GOT3 (cell line): ENCODE data around the gene GTF2H4.
A peak's percentile ranks its signal among the peaks of the same experiment; 100 is the strongest.
"Not testable (repeated sequence)": the region's sequence is repeated elsewhere in the genome, so short reads cannot be mapped to it uniquely, and the experiment has no call there.

Experiments used
- DNase-seq: peaks from one replicate; lab custom pipeline; 2025; ENCODE audit warnings: mixed read lengths; lab: John Stamatoyannopoulos, UW

GTF2H4 gene

DNA sequence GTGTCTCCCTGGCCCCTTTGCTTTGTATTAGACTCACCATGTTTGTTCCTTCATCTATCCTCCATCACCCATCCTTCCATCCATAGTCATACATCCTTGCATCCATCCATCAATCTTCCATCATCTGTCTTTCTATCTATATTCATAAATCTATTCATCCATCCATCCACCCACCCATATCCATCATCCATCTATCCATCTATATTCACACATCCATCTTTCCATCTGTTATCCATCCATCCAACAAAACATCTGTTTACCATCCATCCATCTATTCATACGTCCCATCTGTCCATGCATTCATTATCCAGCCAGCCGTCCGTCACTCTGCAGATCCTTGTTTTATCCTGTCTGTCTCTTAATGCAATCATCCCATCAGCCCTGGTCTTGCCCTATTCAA is 13.1 kb upstream of the GTF2H4 start:
- DNase-seq = no peak

- no peak for DNase-seq
Observed at GRCh38 chr6:30895343-30895742, 12.7 kb upstream of the GTF2H4 start.

DNA sequence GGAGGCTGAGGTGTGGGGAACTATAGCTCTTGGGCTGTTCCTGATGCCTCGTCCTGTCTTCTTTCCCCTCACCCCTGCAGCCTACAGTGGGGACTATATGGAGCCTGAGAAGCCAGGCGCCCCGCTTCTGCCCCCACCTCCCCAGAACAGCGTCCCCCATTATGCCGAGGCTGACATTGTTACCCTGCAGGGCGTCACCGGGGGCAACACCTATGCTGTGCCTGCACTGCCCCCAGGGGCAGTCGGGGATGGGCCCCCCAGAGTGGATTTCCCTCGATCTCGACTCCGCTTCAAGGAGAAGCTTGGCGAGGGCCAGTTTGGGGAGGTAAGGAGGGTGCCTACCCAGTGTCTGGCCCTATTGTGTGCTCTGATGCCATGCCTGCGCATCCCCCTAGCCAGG is 11.5 kb upstream of the GTF2H4 start:
- DNase-seq = no peak

DNA sequence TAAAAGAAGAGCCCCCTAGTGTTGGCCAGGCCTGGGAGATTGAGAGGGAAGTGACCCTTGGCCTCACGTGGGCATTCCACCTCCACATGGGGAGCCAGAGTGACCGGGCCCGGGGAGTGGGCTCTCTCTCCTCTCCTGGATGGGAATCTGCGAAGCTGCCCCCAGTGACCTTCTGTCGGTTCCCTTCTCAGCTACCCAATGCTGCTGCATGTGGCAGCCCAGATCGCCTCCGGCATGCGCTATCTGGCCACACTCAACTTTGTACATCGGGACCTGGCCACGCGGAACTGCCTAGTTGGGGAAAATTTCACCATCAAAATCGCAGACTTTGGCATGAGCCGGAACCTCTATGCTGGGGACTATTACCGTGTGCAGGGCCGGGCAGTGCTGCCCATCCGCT is 10.1 kb upstream of the GTF2H4 start:
- DNase-seq = no peak

GRCh38 chr6:30898750-30899360 is 9.2 kb upstream of the GTF2H4 start:
- DNase-seq = no peak

DNA sequence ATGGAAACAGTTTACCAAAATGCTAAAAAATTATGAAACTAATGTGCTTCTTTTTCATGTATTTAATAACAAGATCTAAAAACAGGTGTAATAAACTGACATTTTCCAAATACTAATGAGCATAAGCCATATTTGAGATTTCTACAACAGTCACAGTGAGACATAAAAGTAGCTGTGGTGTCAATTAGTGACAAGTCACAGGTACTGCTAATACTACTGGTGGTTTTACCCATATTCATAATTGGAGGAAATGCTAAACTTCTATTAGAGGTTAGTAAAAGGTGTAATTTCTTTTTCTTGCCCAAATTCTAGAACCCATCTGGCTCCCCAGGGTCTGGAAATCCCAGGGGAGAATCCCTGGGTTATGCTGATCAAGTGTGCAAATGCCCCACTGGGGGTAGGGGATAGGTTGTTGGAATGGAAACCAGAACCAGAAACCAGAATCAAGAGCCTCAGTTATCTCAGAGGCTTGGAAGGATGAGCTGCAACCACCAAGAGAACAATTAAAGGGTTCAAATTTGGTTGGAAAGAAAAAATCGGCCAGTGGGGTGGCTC is 7.1 kb upstream of the GTF2H4 start:
- no peak for DNase-seq

DNA sequence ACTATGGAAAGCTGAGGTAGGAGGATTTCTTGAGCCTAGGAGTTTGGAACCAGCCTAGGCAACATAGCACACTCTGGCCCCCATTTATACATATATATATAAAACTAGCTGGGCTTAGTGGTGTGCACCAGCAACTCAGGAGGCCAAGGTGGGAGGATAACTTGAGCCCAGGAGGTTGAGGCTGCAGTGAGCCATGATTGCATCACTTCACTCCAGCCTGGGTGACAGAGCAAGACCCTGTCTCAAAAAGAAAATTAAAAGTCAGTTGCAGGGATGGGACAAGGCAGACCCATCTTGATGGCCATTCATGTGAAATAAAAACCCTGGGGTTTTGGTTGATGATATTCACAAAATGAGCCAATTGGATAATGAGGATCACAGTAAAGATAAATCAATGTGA is 6.6 kb upstream of the GTF2H4 start:
- DNase-seq = no peak

- DNase-seq = not testable (repeated sequence)
Observed at GRCh38 chr6:30902196-30902595, 5.8 kb upstream of the GTF2H4 start.

DNA sequence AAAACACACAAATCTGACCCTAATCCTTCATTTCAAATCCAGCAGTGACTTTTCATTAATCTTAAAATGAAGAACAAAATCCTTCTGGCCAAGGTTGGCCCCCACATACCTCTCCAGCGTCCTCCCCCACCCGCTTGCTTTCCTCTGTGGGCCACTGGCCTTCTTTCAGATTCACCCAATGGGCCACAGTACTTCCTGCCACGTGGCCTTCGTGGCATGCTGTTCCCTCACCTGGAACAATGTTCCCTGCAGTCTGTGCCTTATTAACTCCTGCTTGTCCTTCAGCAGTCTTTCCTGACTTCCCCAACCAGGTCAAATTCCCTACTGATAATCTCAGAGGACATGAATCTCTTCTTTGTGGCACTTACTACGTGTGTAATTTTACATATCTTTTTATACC is 5.3 kb upstream of the GTF2H4 start:
- no peak for DNase-seq

GRCh38 chr6:30903236-30903635 is 4.8 kb upstream of the GTF2H4 start:
- DNase-seq = no peak

- not testable (repeated sequence) for DNase-seq
Observed at GRCh38 chr6:30907290-30907757, 683 bp upstream of the GTF2H4 start.

GRCh38 chr6:30908700-30909099 is 693 bp downstream of the GTF2H4 start:
- DNase-seq = no peak

DNA sequence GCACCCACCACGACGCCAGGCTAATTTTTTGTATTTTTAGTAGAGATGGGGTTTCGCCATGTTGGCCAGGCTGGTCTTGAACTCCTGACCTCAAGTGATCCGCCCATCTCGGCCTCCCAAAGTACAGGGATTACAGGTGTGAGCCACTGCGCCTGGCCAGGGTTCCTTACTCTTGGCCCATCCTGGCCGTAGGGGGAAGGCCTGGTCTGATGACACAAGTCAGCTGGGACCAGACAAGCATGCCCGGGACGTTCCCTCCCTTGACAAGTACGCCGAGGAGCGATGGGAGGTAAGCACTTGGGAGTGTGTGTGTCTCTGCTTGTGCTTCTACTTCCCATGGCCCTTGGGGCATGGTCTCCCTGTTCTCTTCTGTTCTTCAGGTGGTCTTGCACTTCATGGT is 2.5 kb downstream of the GTF2H4 start:
- DNase-seq = not testable (repeated sequence)

DNA sequence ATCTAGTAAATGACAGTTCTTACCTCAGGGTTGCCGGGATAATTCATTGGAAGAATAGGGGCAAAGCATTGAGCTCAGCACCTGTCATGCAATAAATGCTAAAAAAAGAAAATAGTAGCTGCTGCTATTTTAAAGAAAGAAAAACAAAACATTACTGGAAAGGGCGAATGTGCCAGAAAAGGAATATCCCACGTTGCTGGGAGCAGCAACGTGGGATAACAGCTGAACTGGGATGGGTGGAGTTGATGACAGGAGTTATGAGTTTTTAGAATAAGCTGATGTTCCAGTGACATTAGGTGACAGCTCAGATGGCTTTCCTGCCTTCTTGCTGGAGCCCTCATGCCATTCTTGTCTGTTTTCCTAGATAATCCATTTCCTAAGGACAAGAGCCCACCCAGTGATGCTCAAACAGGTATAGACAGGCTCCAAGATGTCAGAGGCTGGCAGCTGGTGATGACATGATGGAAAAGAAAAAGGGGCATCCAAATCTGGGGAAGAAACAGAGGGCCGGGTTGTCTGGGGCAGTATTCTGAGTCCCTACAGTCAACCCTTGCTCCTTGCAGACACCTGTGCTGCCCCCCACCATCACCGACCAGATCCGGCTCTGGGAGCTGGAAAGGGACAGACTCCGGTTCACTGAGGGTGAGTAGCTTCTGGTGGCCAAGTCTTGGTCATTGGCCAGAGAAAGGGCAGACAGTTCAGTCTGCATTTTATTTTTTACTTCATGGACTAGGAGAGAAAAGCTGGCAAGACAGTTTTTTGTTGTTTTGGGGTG is 4.9 kb downstream of the GTF2H4 start:
- DNase-seq = no peak

DNA sequence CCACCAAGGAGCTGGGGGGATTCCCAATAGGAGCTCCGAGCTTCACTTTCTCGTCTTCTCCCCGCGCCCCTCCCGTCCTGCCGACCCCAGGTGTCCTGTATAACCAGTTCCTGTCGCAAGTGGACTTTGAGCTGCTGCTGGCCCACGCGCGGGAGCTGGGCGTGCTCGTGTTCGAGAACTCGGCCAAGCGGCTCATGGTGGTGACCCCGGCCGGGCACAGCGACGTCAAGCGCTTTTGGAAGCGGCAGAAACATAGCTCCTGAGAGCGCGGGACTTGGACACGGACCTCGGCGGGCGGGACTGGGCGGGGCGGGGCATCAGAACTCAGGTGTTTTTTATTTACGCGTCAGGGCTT is 5.7 kb downstream of the GTF2H4 start:
- DNase-seq = no peak

GRCh38 chr6:30914076-30914853 is 6.3 kb downstream of the GTF2H4 start, which contains the start of gene VARS2:
VARS2 (plus strand) TSS chr6:30914238; CDS start chr6:30914837, 599 bp downstream.
- peak; percentile 81 for DNase-seq

GRCh38 chr6:30914854-30915590 is 7.0 kb downstream of the GTF2H4 start:
- no peak for DNase-seq

- DNase-seq = no peak
Observed at GRCh38 chr6:30915591-30915946, 7.6 kb downstream of the GTF2H4 start.

GRCh38 chr6:30917041-30917440 is 9.0 kb downstream of the GTF2H4 start:
- no peak for DNase-seq

- DNase-seq = no peak
Observed at GRCh38 chr6:30917487-30917886, 9.5 kb downstream of the GTF2H4 start.

DNA sequence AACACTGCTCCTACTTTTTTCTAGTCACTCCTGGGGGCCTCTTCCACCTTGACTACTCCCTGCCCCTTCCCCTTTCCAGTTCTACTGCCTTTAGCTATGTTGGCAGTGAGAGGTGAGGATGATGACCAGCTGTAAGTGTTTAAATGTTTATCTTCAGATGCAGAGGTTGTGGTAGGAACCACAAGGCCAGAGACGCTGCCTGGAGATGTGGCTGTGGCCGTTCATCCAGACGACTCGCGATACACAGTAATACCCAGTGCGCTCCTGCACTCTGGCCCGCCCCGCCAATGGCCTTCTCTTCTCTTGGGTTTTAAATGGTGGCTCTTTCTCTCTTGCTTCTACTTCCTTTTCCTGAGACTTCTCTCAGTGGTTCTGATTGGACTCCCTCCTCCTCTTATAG is 10.7 kb downstream of the GTF2H4 start:
- no peak for DNase-seq

DNA sequence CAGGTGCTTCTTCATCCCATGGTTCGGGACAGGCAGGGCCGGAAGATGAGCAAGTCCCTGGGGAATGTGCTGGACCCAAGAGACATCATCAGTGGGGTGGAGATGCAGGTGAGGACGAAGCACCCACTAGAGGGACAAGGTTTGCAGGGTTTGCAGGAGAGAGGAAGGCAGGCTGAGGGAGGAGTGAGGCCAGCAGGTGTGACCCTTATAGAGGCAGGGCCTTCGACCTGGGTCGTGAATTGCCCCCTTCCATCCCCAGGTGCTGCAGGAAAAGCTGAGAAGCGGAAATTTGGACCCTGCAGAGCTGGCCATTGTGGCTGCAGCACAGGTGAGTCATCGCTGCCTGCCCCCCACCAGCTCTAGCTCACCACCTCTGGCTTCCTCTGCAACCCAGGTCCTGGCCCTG is 14.4 kb downstream of the GTF2H4 start:
- DNase-seq = no peak
